Hematopoietic multipotent progenitor cell (in vitro differentiated cells): ENCODE data around the gene DTX4. TPM values are rescaled to one million over a fixed set of nuclear protein-coding genes. Genes with fewer than 3 reads are reported as not detected.
A peak's percentile ranks its signal among the peaks of the same experiment; 100 is the strongest.
"Not testable (repeated sequence)": the region's sequence is repeated elsewhere in the genome, so short reads cannot be mapped to it uniquely, and the experiment has no call there.

Source experiments
- DNase-seq, 3 donors: peaks; one replicate each; pipeline ENCODE4 v3.0.0-alpha.2; 2011 to 2015; ENCODE audit warnings: low read depth in 2 of 3, low spot score in 2 of 3
- total RNA-seq: library from RNA; depleted of rRNA; stranded (reverse); fragments of >200 nt; gene quantifications from one replicate; pipeline ENCODE4 v1.2.3, GENCODE V29; 2012

Gene DTX4
- total RNA-seq: 0.54 TPM

- peak; percentile 72 to 93 (median 89) for DNase-seq
Observed at GRCh38 chr11:59171508-59172322, at the start of gene DTX4. TSS of gene DTX4 (plus strand) at chr11:59172132. CDS start at chr11:59172596, 464 bp downstream.

DNA sequence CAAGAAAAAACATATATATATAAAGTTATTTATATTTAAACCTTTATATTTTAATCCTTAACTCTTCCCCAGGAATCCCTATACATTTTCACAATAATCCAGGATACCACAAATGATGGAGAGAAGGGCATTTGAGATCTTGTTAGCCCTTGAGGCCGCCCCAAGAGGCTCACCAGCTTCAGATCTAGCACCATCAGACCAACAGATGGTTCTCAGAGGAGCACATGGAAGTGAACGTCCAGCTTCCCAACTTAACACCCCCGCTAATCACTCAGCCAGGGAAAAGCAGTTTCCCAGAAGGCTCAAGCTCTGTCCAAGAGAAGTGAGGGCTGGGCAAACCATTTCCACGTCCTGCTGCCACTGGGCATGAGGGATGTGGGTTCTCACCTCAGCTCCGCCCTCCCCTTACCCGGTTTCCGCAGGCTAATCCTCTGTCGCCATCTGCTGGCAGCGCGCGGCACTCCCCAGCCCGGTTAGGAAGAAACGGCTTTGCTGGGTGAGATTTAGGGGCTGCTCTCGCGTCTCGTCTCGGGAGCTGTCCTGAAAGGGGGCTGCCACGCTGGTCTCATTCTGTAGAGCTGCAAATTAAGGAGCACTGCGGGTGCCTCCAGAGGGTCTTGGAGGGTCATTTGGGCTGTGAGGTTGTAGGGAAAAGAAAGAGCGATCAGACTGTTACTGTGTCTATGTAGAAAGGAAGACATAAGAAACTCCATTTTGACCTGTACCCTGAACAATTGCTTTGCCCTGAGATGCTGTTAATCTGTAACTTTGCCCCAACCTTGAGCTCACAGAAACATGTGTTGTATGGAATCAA lies 36.1 kb upstream of the DTX4 start:
- peak; percentile 76 to 91 (median 84) for DNase-seq

DNA sequence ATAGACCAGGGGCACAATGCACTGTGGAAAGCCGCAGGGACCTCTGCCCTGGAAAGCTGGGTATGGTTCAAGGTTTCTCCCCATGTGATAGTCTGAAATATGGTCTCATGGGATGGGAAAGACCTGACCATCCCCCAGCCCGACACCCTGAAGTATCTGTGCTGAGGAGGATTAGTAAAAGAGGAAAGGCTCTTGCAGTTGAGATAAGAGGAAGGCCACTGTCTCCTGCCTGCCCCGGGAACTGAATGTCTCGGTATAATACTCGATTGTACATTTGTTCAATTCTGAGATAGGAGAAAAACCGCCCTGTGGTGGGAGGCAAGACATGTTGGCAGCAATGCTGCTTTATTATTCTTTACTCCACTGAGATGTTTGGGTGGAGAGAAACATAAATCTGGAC lies 35.4 kb upstream of the DTX4 start:
- not testable (repeated sequence) for DNase-seq

DNA sequence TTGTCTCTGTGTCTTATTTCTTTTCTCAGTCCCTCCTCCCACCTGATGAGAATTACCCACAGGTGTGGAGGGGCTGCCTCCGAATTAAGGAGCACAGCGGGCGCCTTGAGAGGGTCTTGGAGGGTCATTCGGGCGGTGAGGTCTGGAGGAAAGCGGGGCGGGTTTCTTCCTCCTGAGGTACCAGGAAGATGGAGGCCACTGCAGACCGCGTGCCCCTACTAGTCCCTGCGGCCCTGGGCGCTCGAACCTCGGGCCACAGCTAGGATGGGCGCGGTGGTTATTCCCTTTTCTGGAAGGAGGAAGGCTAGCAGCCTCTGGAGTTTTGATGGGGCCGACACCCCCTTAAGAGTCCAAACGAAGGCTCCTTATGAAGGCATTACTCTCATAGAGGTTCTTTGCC lies 34.7 kb upstream of the DTX4 start:
- no peak for DNase-seq

- DNase-seq: no peak
Observed at GRCh38 chr11:59138643-59139042, 33.3 kb upstream of the DTX4 start.

DNA sequence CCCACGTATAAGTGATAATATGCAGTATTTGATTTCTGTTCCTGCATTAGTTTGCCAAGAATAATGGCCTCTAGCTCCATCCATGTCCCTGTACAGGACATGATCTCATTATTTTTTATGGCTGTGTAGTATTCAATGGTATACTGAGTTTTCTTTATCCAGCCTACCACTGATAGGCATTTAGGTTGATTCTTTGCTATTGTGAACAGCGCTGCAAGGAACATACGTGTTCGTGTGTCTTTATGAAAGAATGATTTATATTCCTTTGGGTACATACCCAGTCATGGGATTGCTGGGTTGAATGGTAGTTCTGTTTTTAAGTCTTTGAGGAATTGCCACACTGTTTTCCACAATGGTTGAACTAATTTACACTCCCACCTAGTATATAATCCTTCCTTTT lies 30.7 kb upstream of the DTX4 start:
- DNase-seq: no peak

DNA sequence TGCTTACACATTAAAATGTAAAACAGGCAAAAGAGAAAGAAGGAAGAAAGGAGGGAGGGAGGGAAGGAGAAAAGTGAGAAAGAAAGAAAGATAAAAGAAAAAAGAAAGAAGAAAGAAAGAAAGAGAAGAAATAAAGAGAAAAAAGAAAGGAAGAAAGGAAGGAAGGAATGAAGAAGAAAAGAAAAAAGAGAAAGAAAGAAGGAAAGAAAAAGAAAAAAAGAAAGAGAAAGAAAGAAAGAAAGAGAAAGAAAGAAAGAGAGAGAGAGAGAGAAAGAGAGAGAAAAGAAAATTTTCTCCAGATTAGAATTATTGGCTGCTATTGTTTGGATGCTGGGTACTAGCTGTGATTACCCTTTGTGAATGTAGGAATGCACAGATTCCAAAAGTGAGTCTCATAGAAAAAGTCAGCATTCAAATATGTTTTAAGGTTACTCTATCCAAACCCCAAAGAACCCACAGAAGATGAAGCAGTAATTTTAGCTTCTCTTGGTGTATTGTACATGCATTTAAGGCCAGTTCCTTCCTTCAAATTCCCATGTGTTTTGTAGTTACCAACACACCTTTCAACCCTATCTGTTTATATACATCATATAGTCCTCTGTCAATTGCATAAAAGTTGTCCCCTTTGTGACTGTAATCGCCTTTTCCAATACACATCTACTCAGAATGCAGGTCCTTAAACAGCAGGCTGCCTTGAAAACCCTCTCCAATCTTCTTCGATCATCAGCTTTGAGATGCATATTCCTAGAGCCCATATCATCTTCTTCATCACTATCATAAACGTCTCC lies 30.1 kb upstream of the DTX4 start:
- no peak for DNase-seq

- DNase-seq: peak; percentile 71 to 95 (median 92)
Observed at GRCh38 chr11:59142530-59143507, 29.1 kb upstream of the DTX4 start, which contains the start of gene FAM111A. TSS of gene FAM111A (plus strand) at chr11:59142856. CDS start at chr11:59148873, 6,017 bp downstream.

DNA sequence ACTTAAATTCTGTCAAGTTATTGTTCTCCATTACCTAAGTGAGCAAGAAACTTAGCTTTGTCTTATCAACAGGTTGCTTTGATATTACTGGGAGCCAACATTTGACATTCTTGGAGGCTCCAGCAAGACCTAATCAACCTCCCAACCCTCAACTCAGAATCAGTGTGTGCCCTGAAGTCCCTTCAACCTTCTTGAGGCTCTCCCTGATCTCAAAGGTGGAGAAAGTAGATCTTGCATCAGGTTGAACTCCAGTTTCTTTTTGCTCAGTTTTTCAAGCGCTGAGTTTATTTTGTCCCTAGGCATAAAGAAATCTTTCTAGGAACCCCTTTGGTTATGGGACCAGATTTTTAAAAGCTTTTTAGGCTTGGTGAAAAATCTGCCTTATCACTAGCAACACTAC lies 27.8 kb upstream of the DTX4 start:
- DNase-seq: no peak

GRCh38 chr11:59144579-59145345 lies 27.2 kb upstream of the DTX4 start:
- DNase-seq: peak; percentile 54 to 90 (median 86)

GRCh38 chr11:59145534-59145933 lies 26.4 kb upstream of the DTX4 start:
- peak in 1 of 3 donors; percentile 10 for DNase-seq

GRCh38 chr11:59151761-59152160 lies 20.2 kb upstream of the DTX4 start:
- no peak for DNase-seq

DNA sequence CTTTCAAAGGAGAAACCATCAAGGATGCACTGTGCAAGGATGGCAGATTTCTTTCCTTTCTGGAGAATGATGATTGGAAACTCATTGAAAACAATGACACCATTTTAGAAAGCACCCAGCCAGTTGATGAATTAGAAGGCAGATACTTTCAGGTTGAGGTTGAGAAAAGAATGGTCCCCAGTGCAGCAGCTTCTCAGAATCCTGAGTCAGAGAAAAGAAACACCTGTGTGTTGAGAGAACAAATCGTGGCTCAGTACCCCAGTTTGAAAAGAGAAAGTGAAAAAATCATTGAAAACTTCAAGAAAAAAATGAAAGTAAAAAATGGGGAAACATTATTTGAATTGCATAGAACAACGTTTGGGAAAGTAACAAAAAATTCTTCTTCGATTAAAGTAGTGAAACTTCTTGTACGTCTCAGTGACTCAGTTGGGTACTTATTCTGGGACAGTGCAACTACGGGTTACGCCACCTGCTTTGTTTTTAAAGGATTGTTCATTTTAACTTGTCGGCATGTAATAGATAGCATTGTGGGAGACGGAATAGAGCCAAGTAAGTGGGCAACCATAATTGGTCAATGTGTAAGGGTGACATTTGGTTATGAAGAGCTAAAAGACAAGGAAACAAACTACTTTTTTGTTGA lies 19.5 kb upstream of the DTX4 start:
- no peak for DNase-seq

DNA sequence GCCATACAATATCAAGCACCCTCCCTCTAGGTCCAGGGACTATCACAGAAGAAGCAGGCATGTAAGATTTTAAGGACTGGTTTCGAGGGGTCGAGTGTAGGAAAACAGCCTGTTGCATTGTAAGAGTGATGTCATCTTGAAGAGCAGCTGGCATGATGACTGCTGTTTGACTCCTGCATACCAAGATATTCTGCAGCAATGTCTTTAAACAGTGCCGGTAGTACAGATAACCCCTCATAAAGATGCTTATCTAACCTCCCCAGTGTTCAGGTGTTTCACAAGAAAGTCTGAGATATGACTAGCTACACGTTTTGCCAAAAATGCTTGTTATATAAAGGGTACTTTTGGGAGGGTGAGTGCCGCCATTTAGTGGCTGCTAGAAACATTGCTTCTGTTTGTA lies 17.3 kb upstream of the DTX4 start:
- DNase-seq: no peak

- DNase-seq: no peak
Observed at GRCh38 chr11:59157433-59157832, 14.5 kb upstream of the DTX4 start.

- DNase-seq: peak; percentile 44 to 87 (median 66)
Observed at GRCh38 chr11:59158206-59159068, 13.5 kb upstream of the DTX4 start.

GRCh38 chr11:59164028-59164427 lies 7.9 kb upstream of the DTX4 start:
- no peak for DNase-seq
